A204.1 (cell line): ENCODE data around the gene ZNF277.
A peak's percentile ranks its signal among the peaks of the same experiment; 100 is the strongest.
"Not testable (repeated sequence)": the region's sequence is repeated elsewhere in the genome, so short reads cannot be mapped to it uniquely, and the experiment has no call there.

Source experiments
- FAIRE-seq: peaks from 2 replicates; lab custom pipeline; 2012; peaks lifted over from hg19 to GRCh38; lab: Jason Lieb, UNC

The ZNF277 gene

DNA sequence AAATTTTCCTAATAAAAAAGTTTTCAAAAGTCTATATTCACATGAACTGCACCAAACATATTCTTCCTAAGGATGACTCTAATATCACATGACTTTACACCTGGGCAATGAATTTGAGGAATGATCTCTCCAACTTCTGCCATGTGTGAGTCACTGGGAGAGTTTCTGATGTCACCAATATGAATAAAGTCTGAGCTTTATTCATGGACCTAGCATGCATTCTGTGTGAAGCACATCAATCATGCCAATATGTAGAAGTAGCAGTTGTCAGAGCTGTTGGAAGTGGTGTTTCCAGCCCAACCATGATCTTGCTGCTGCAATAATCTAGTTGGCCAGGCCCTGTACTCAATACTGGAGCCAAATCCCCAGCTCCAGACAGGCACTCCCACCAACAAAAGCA lies 152.0 kb downstream of the ZNF277 start:
- FAIRE-seq: no peak

GRCh38 chr7:112359086-112359485 lies 152.6 kb downstream of the ZNF277 start:
- FAIRE-seq: no peak

GRCh38 chr7:112360681-112361080 lies 154.2 kb downstream of the ZNF277 start:
- no peak for FAIRE-seq

DNA sequence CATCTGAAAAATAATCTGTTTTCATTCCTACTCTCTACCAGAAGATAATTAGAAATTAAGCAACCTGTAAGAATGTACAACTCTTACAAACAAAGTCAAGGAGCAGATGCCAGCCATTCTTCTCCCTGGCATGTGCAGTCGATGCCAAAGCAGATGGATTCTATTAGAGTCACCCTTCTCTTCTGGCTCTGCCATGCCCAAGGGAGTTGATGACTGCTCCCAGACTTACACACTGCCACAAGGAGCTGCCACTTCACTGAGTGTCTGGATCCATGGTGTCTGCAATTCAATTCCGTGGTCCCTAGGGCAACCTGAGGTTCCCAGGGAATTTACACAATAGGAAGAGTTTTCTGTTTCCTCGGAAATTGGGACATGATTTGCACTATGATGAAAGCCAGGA lies 154.7 kb downstream of the ZNF277 start:
- FAIRE-seq: no peak

DNA sequence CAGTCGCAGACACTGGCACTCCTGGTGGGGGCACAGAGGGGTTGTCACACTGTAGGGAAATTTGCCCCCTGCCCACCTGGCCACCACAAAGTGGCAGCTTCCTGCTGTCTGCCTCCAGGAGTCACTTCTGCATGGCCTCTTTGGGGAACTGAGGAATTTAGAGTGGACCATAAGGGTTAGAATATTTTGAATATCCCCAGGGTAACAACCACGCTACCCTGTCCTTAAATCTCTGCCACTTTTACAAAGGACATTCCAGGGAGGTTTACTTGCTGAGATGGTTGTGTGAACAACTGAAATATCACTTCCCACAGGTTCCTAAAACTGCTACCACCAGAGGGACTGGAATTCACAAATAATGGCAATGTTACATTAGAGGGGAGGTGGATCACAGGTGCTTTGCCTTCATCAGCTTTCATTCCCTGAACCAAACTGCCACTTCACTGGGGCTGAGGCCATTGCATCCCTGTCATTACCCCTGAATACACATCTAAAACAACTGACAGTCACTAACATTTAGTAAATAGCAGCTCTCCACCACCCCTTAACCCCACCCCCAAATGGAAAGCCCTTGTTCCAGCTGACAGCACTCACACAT lies 155.7 kb downstream of the ZNF277 start:
- no peak for FAIRE-seq

DNA sequence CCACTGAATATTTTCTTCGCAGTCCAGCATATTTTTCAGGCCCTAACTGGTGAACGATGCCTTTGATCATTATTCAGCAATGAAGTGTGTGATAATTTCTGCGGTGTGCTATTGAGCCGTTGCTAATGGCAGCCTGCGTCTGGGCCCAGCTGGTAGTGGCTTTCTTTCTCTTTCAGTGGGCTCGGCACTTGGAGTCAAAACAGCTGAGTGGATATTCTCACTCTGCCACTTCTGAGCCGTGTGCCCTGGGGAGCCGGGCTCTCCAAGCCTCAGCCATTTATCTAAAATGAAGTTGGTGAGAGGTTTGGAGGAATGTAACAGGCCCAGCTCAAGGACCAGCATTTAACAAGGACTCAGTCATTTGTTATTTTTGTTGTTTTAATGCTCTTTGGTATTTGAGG lies 156.2 kb downstream of the ZNF277 start:
- no peak for FAIRE-seq

DNA sequence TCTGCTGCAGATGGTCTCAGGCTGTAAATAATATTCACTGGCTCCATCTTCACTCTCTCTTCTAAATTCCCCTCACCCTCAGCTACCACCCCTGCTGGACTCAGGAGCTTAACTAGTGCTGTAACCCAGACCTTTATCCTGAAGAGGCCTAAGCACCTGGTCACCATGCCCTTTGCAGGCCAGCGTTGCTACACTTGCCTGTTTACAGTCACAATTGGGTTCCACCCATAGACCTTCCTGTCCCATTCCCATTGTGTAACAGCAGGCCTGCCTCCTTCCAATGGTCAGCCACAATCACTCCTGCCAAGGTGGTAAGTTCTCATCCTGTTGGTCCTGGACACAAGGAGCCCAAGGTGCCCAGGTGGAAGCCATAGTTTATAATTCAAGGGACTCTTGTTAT lies 157.9 kb downstream of the ZNF277 start:
- no peak for FAIRE-seq

GRCh38 chr7:112365551-112365950 lies 159.1 kb downstream of the ZNF277 start:
- no peak for FAIRE-seq

DNA sequence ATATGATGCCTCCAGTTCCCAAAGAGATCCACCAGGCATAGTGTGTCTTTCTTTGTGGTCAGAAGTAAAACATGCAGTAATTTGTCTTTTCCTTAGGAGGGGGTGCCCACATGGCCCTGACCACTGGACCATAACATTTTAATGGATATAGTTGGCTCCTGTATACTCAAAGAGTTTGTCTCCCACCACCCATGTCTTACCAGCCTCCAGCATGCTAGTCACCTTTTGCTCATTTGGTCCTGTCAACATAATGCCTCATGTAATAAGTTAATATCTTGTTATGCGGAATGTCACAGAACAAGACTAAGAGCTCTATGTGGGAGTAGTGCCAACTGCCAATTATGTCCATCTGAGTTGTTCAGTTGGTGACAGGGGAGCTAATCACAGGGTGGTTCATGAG lies 160.4 kb downstream of the ZNF277 start:
- FAIRE-seq: no peak

DNA sequence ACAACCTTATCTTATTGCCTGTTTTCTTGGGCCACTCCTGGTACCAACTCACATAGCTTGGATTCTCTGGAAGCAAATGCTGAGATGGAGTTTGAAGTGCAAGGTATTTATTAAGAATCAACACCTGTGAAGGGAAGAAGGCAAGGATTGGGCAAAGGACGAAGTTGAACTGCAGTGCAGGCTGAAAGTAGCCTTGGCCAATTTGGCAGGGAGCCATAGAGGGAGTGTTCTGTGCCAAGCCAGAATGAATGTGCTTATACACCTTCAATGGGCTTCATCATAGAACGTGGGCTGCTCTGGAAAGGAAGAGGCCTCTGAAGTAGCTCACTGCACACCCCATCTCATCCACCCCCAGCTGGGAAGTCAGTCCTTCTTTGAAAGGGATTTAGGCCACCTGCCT lies 163.9 kb downstream of the ZNF277 start:
- no peak for FAIRE-seq

- FAIRE-seq: no peak
Measured at GRCh38 chr7:112371701-112372100, 165.2 kb downstream of the ZNF277 start.

GRCh38 chr7:112372101-112372500 lies 165.6 kb downstream of the ZNF277 start:
- peak; percentile 29 for FAIRE-seq

DNA sequence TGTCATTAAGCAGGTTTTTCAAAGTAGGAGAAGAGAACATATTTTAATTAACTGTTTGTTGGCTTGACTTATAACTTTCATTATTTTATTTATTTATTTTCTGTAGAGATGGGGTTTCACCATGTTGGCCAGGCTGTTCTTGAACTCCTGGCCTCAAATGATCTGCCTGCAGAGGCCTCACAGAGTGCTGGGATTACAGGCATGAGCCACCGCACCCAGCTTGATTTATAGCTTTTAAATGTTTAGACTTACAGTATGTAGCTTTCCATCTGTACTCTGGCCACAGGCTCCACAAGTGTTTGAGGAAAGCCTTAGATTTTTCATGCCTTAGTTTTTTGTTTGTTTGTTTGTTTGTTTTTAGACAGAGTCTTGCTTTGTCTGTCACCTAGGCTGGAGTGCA lies 171.1 kb downstream of the ZNF277 start:
- FAIRE-seq: no peak

DNA sequence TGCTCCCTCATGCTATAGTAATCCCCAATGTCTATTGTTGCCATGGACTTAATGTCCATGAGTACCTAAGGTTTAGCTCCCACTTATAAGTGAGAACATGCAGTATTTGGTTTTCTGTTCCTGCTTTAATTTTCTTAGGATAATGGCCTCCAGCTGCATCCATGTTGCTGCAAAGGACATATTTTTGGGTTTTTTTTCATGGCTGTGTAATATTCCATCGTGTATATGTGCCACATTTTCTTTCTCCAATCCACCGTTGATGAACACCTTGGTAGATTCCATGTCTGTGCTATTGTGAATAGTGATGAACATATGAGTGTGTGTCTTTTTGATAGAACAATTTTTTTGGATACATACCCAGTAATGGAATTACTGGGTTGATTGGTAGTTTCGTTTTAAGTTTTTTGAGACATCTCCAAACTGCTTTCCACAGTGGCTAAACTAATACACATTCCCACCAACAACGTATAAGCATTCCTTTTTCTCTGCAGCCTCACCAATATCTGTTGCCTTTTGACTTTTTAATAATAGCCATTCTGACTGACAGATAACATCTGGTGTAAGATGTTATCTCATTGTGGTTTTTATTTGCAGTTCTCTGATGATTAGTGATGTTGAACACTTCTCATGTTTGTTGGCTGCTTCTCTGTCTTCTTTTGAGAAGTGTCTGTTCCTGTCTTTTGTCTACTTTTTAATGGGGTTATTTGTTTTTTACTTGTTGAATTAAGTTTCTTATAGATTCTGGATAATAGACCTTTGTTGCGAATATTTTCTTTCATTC lies 175.0 kb downstream of the ZNF277 start:
- FAIRE-seq: no peak

DNA sequence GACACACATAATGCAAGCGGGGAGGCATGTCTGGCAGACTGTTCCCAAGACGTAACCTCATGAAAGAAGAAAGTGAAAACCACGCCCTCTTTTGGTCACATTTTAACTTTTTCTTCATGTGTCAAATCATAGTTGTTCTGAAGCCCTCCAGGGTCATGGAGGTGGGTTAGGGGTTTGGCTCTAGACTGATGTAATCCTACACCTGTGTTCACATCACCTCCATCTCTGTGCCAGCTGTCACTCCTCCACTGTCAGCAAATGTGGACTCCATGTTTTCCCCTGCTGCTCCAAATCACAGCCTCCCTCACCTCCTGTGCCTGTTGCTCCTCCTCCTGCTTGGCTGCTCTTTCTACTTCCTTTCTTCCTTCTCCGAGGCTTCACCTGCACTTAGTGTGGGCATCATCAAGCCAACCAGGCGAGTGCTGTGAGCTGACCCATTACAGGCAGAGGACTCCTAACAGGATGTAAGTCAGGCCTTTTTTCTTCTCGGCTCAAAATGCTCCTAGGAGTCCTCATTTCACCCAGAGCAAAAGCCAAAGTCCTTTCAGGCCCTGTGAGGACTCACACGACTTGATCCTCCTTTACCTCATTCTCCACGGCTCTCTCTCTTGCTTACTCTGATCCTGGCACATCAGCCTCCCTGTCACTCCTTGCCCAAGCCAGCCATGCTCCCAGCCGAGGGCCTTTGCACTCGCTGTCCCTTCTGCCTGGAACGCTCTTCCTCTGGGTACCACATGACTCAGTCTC lies 177.3 kb downstream of the ZNF277 start:
- FAIRE-seq: no peak

DNA sequence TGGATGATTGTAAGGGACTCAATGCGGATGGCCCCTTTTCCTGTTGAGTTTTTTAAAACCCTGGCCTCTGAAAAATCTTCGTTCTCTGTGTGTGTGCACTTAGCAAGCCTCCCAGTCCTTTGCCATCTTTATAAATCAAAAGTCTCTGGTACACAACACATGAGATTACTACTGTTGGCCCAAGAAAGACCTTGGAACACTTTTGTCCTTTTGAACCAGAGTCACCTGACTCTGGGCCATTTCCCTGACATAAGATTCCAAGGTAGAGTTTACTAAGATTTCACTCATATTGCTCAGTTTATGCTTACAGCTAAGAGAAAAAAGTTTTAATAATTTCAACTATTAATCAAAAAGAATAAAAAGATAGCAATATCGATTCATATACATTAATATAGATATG lies 179.0 kb downstream of the ZNF277 start:
- no peak for FAIRE-seq

- no peak for FAIRE-seq
Measured at GRCh38 chr7:112386619-112387018, 180.1 kb downstream of the ZNF277 start.

- FAIRE-seq: no peak
Measured at GRCh38 chr7:112390167-112390566, 183.7 kb downstream of the ZNF277 start.

GRCh38 chr7:112391079-112391821 lies 184.8 kb downstream of the ZNF277 start:
- not testable (repeated sequence) for FAIRE-seq

GRCh38 chr7:112391841-112392286 lies 185.4 kb downstream of the ZNF277 start:
- FAIRE-seq: not testable (repeated sequence)
